ENCODE results near the gene CNTN4.

CNTN4 gene

GRCh38 chr3:3080309-3080708, 981.6 kb downstream of the CNTN4 start:
- no peak for DNase-seq

GRCh38 chr3:3081381-3082233, 982.9 kb downstream of the CNTN4 start:
- no peak for DNase-seq

GRCh38 chr3:3082234-3082924, 983.7 kb downstream of the CNTN4 start:
- DNase-seq = no peak

- no peak for DNase-seq
Measured at GRCh38 chr3:3084890-3085289, 986.2 kb downstream of the CNTN4 start.

- DNase-seq = no peak
Measured at GRCh38 chr3:3085782-3086181, 987.1 kb downstream of the CNTN4 start.

GRCh38 chr3:3086239-3086638, 987.6 kb downstream of the CNTN4 start:
- DNase-seq = no peak

GRCh38 chr3:3087279-3087678, 988.6 kb downstream of the CNTN4 start:
- no peak for DNase-seq

- no peak for DNase-seq
Measured at GRCh38 chr3:3087716-3088465, 989.2 kb downstream of the CNTN4 start.

- no peak for DNase-seq
Measured at GRCh38 chr3:3089017-3089416, 990.4 kb downstream of the CNTN4 start.

GRCh38 chr3:3097958-3098357, 999.3 kb downstream of the CNTN4 start:
- DNase-seq = no peak

GRCh38 chr3:3101660-3102458, 1003.2 kb downstream of the CNTN4 start:
- DNase-seq = no peak

GRCh38 chr3:3102751-3103150, 1004.1 kb downstream of the CNTN4 start:
- no peak for DNase-seq

GRCh38 chr3:3105246-3105645, 1006.6 kb downstream of the CNTN4 start:
- no peak for DNase-seq

- no peak for DNase-seq
Measured at GRCh38 chr3:3105815-3106214, 1007.1 kb downstream of the CNTN4 start.

GRCh38 chr3:3107181-3107580, 1008.5 kb downstream of the CNTN4 start:
- no peak for DNase-seq
